Small intestine (tissue), 7 donors: ENCODE measurements around the gene AKR1B15. TPM values are rescaled to one million over a fixed set of nuclear protein-coding genes. Genes with fewer than 3 reads are reported as not detected.

Source experiments
- DNase-seq, 2 donors: peaks; one replicate each; pipeline versions ENCODE4 v3.0.0 to v3.0.0-alpha.2; 2013
- FAIRE-seq: peaks from 2 replicates; lab custom pipeline; 2012; peaks lifted over from hg19 to GRCh38; lab: Jason Lieb, UNC
- H3K27ac ChIP-seq, 3 donors: one replicate each; pipeline ENCODE4 v1.5.1; 2013; ENCODE audit warnings: low read length in 2 of 3, mild to moderate bottlenecking in 2 of 3, control low read depth in 1 of 3, inconsistent platforms in 1 of 3, low read depth in 1 of 3, moderate library complexity in 1 of 3
- H3K27me3 ChIP-seq, 3 donors: one replicate each; pipeline ENCODE4 v1.6.1; 2013; ENCODE audit warnings: low read length in 3 of 3, inconsistent platforms in 1 of 3; ENCODE audit not compliant: control insufficient read depth in 3 of 3, insufficient read depth in 3 of 3
- H3K36me3 ChIP-seq, 3 donors: one replicate each; pipeline ENCODE4 v1.6.1; 2013; ENCODE audit warnings: low read length in 3 of 3, inconsistent platforms in 1 of 3, low read depth in 1 of 3, mild to moderate bottlenecking in 1 of 3, moderate library complexity in 1 of 3; ENCODE audit not compliant: control insufficient read depth in 3 of 3, insufficient read depth in 2 of 3
- H3K4me1 ChIP-seq, 3 donors: one replicate each; pipeline ENCODE4 v1.6.1; 2013; ENCODE audit warnings: low read length in 2 of 3, inconsistent platforms in 1 of 3, low read depth in 1 of 3, mild to moderate bottlenecking in 1 of 3, moderate library complexity in 1 of 3; ENCODE audit not compliant: control insufficient read depth in 3 of 3, insufficient read depth in 2 of 3
- H3K4me3 ChIP-seq, 3 donors: one replicate each; pipeline ENCODE4 v1.5.1; 2013; ENCODE audit warnings: low read length in 3 of 3, control low read depth in 1 of 3, inconsistent platforms in 1 of 3, low read depth in 1 of 3, mild to moderate bottlenecking in 1 of 3, moderate library complexity in 1 of 3
- H3K9me3 ChIP-seq, 2 donors: one replicate each; pipeline ENCODE4 v1.6.1; 2013; ENCODE audit warnings: low read depth in 1 of 2, low read length in 1 of 2; ENCODE audit not compliant: control insufficient read depth in 2 of 2, insufficient read depth in 1 of 2
- WGBS, 3 donors: extraction: QIAGEN DNeasy Blood & Tissue Kit; methylation state at CpG; one replicate each; pipeline ENCODE4 v1.1.7; 2013; 5-methylcytosine and 5-hydroxymethylcytosine counted together
- polyA plus RNA-seq, 4 donors: library from polyadenylated mRNA; stranded (reverse) in 3 of 4; unstranded in 1 of 4; fragments of 200-250 nt in 3 of 4; fragments of 120-200 nt in 1 of 4; gene quantifications; one replicate each; pipeline versions ENCODE4 v1.2.1 to v1.2.3, GENCODE V29; 2013
- donor health status: healthy with polysubstance abuse.
- donor health status: control.
- donor health status: control.
- donor health status: Bipolar disorder and iron deficiency.
- donor health status: healthy.

Gene AKR1B15
- polyA plus RNA-seq, 4 donors, result 0.49 TPM; not detected in 3

DNA sequence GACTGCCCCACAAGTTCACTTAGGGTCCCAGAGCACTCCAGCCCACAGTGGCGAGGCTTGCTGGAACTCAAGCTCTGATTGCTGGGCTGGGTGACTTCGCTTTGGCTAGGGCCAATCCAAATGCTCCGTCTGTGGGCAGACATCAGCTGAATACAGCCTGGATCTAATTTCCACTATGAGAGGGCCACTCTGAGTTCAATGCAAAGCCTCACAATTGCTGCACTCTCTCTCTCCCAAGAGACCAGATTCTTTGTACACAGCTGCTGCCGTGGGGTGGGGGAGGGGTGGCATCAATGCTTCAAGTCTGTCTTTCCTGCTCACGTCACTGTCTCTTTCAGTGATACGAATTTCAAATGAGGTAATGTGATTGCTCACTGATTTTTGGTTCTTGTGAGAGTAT lies 50.5 kb downstream of the AKR1B15 start:
- H3K9me3 ChIP-seq, result peaks cover 0 to 5% of the 10 kb centered on the region in 2 donors
- 74 to 91% (median 88%) methylated on average over 6 of the region's 6 CpGs for WGBS, 3 donors
- H3K36me3 ChIP-seq, result no peaks in the 10 kb centered on the region
- DNase-seq (no peak), FAIRE-seq (no peak)
- H3K27ac ChIP-seq, result no peak overlapping the region
- H3K4me1 ChIP-seq, result peaks cover 0 to 14% (median 0%) of the 10 kb centered on the region in 3 donors
- peaks cover 0 to 4% (median 3%) of the 10 kb centered on the region in 3 donors for H3K27me3 ChIP-seq
- no peak overlapping the region for H3K4me3 ChIP-seq

GRCh38 chr7:134601459-134601858 lies 52.5 kb downstream of the AKR1B15 start:
- H3K27me3 ChIP-seq, result peaks cover 0 to 4% (median 3%) of the 10 kb centered on the region in 3 donors
- no peak overlapping the region for H3K4me3 ChIP-seq
- peaks cover 0 to 5% of the 10 kb centered on the region in 2 donors for H3K9me3 ChIP-seq
- DNase-seq (no peak), FAIRE-seq (no peak)
- H3K27ac ChIP-seq, result no peak overlapping the region
- peaks cover 0 to 16% (median 0%) of the 10 kb centered on the region in 3 donors for H3K4me1 ChIP-seq
- H3K36me3 ChIP-seq, result no peaks in the 10 kb centered on the region
- 72 to 91% (median 80%) methylated on average over 4 of the region's 4 CpGs for WGBS, 3 donors

DNA sequence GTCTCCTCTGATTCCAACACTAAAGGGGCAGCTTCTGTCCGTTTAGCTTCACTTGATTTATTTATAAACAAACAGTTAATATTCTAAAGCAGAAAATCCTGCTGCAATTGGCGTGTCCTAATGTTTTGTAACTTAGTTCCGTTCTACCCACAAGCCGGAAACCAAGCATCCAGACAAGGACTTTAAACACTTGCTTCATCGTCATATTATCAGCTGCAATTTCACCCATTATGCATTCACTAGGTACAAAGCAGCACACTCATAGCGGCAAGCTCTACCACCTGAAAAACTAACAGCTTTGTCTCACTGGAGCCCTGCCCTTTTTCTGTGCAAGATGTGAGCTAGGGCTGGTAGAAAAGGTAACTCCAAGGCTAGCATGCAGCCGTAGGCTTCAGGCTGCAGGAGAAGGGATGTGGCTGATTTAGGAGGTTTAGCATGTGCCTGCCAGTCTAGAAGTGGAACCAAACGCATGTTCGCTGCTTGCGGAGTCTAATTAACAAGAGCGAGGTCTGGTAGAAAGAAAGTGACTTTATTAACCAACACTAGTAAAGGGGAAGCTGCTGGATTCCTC lies 54.1 kb downstream of the AKR1B15 start:
- Histone ChIP-seq H3K27ac (peak overlapping the region; percentile 19 to 78 (median 67)), H3K27me3 (peaks cover 0 to 9% (median 5%) of the 10 kb centered on the region in 3 donors), H3K36me3 (no peaks in the 10 kb centered on the region), H3K9me3 (peaks cover 0 to 5% of the 10 kb centered on the region in 2 donors), H3K4me1 (peaks cover 0 to 16% (median 0%) of the 10 kb centered on the region in 3 donors), H3K4me3 (no peak overlapping the region)
- DNase-seq (peak; percentile 79 to 86), FAIRE-seq (no peak)
- WGBS, 3 donors, result 11 to 36% (median 24%) methylated on average over 11 of the region's 11 CpGs

DNA sequence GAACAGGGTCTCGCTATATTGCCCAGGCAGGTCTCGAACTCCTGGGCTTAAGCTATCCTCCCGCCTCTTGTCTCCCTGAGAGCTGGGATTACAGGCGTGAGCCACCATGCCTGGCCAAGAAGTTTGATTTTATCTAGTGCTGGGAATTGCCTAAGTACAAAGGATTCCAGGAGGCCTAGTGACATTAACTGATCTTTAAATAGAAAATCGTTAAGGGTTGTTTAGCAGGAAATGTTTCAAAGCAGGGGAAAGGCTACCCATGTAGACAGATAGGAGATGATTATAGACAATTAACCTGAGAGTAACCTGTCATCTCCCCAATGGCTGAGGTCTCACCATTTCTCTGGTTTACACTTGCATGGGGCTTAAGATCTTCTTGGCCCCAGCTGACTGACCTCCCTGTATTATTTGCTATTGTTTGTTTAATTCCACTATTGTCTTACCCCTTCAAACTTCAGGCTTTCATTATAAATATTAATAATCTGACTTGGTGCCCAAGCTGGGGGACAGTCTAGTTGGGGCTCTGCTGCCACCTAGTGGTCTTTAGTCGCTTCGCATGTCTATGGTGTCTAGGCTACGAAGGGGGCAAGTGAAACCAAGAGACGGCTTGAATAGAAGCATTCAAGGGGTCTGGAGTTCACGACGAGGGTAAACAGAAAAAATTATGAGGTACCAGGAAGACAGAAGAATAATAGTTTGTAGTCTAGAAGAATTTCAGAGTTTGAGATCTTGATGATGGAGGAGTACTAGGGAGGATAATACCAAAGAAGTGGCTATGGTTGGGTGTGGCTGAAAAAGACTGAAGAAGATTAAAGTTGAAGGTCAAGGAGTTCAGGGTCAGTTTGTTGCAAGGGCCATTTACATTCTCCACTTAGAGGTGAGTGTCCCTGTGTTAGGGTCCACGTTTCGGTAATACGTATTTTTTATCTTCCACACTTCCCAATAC lies 57.3 kb downstream of the AKR1B15 start:
- H3K27me3 ChIP-seq, result peaks cover 0 to 5% (median 2%) of the 10 kb centered on the region in 3 donors
- FAIRE-seq, result no peak
- no peaks in the 10 kb centered on the region for H3K9me3 ChIP-seq
- no peaks in the 10 kb centered on the region for H3K36me3 ChIP-seq
- DNase-seq, result peak; percentile 74 to 81
- H3K4me3 ChIP-seq, result no peak overlapping the region
- WGBS, 3 donors, result 19 to 29% (median 24%) methylated on average over 14 of the region's 14 CpGs
- H3K27ac ChIP-seq, result peak overlapping the region in 2 of 3 donors; percentile 16 to 55
- peaks cover 0 to 16% (median 0%) of the 10 kb centered on the region in 3 donors for H3K4me1 ChIP-seq

DNA sequence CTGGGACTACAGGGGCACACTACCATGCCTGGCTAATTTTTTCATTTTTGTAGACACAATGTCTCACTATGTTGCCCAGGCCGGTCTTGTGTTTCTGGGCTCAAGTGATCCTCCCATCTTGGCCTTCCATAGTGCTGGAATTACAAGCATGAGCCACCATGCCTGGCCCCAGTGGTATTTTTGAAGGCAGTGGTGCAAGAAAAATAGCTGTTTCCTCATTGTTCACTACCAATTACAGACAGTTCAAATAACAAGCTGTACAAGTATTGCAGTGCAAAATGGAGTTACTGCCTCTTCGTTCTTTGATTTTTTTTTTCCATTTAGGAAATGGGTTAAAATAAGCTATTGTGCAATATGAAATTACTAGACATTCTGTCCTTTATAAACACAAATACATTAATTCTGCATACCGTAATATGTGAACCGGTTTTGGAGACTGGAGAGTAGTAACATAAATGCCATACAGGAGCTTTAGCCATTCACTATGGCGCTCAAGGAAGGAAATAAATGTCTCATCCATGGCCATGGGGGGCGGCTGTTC lies 62.8 kb downstream of the AKR1B15 start:
- Histone ChIP-seq H3K4me1 (no peaks in the 10 kb centered on the region), H3K27ac (no peak overlapping the region), H3K9me3 (no peaks in the 10 kb centered on the region), H3K36me3 (no peaks in the 10 kb centered on the region), H3K27me3 (peaks cover 0 to 9% (median 3%) of the 10 kb centered on the region in 3 donors), H3K4me3 (no peak overlapping the region)
- DNase-seq (no peak), FAIRE-seq (no peak)
- 81 to 86% (median 86%) methylated on average over 6 of the region's 6 CpGs for WGBS, 3 donors

- H3K27me3 ChIP-seq, result peaks cover 0 to 7% (median 4%) of the 10 kb centered on the region in 3 donors
- peak in 1 of 2 donors; percentile 25 for DNase-seq
- H3K36me3 ChIP-seq, result no peaks in the 10 kb centered on the region
- no peak for FAIRE-seq
- H3K4me1 ChIP-seq, result no peaks in the 10 kb centered on the region
- H3K4me3 ChIP-seq, result no peak overlapping the region
- no peak overlapping the region for H3K27ac ChIP-seq
- no peaks in the 10 kb centered on the region for H3K9me3 ChIP-seq
- WGBS, 3 donors, result 55 to 80% (median 69%) methylated on average over 2 of the region's 2 CpGs
Measured at GRCh38 chr7:134612197-134612596, 63.3 kb downstream of the AKR1B15 start.

GRCh38 chr7:134613623-134614347 lies 64.9 kb downstream of the AKR1B15 start:
- Histone ChIP-seq H3K4me1 (no peaks in the 10 kb centered on the region), H3K27me3 (peaks cover 0 to 6% (median 4%) of the 10 kb centered on the region in 3 donors), H3K4me3 (no peak overlapping the region), H3K9me3 (no peaks in the 10 kb centered on the region), H3K27ac (no peak overlapping the region), H3K36me3 (no peaks in the 10 kb centered on the region)
- DNase-seq, result no peak
- FAIRE-seq, result no peak
- WGBS, 3 donors, result 36 to 51% (median 41%) methylated on average over 3 of the region's 3 CpGs

DNA sequence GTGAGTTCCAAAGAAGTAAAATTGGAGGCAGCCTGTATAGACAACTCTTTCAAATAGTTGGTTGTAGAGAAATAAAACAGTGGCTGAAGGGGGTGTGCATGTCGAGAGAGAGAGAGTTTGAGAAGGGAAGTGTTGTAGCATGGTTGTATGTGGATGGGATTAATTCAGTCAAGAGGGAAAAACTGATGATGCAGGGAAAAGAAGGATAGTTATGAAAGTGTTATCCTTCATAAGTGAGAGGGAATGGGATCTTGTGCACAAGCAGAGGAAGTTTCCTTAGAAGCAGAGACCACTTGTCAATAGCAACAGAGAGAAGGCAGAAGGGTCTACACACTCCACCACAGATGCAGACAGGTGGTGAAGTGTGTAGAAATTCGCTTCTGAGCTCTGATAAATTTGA lies 67.7 kb downstream of the AKR1B15 start:
- Histone ChIP-seq H3K27ac (no peak overlapping the region), H3K36me3 (no peaks in the 10 kb centered on the region), H3K4me1 (no peaks in the 10 kb centered on the region), H3K27me3 (peaks cover 0 to 8% (median under 1%) of the 10 kb centered on the region in 3 donors), H3K9me3 (no peaks in the 10 kb centered on the region), H3K4me3 (no peak overlapping the region)
- DNase-seq, result no peak
- 53 to 69% (median 67%) methylated on average over 2 of the region's 2 CpGs for WGBS, 3 donors
- FAIRE-seq, result no peak
